ENCODE data around the gene CYTH2. TPM values are rescaled to one million over a fixed set of nuclear protein-coding genes. Genes with fewer than 3 reads are reported as not detected.

Gene CYTH2
- total and polyA plus RNA-seq, 9 of the 15 experiments (the other 6 are each of a cell fraction or from before 2014, with no cell fraction given): 1.8 to 45.2 (median 23.8) TPM

- no peaks in the 10 kb centered on the region for H3K27me3 ChIP-seq (ENCODE audit: control insufficient read depth in 2 of 2, insufficient read depth in 2 of 2, low read length in 2 of 2)
- H4K20me1 ChIP-seq (replicated peaks; ENCODE audit: control insufficient read depth, insufficient read depth, low read length): 0 out of 2 replicates have a peak, but pooled peaks cover 4% of the 10 kb centered on the region
- in situ Hi-C loops (cut with MboI): no loop called here
- ATAC-seq (no peak), FAIRE-seq (peak; percentile 86), DNase-seq (ENCODE audit: extremely low read depth in 1 of 4, low spot score in 3 of 4) (no peak)
- no peak overlapping the region for H3K4me2 ChIP-seq (ENCODE audit: insufficient read depth, low read length)
- peaks cover 6% of the 10 kb centered on the region; the same call in 2 of the 3 replicates for H3K79me2 ChIP-seq (ENCODE audit: control insufficient read depth, insufficient read depth, low read length)
- ChIA-PET CTCF (ENCODE audit: low intra/inter-chr PET ratio) (no interaction called here), POLR2A (interaction anchor here (0.5 to 1.3 kb wide), 5 partner anchors 11 to 161 kb away, joined by 3 to 5 read pairs (median 3); no protein-coding TSS in a partner anchor)
- no peaks in the 10 kb centered on the region for H3K9me1 ChIP-seq (ENCODE audit: control insufficient read depth, insufficient read depth, low read length)
- no peak overlapping the region for H3K4me3 ChIP-seq
- BruUV-seq (replicated peaks): TSS peak; percentile 70
- H3K9me3 ChIP-seq (replicated peaks; ENCODE audit: control insufficient read depth, insufficient read depth, low read depth, low read length): no peaks in the 10 kb centered on the region
- intact Hi-C loops (cut with micrococcal nuclease): loop anchor here (10.0 kb wide), 1 partner anchor 101 kb away; the partner anchor contains the start of genes GRIN2D and KDELR1
- WGBS (ENCODE audit: insufficient coverage, low coverage, missing lambda C conversion rate): 73% methylated on average over 6 of the region's 6 CpGs
- no peak overlapping the region for H3K9ac ChIP-seq (ENCODE audit: insufficient read depth in 1 of 2, low read depth in 2 of 2, low read length in 2 of 2)
- H2AFZ ChIP-seq (ENCODE audit: low read depth, low read length): no peak overlapping the region
- peak overlapping the region; percentile 64; the same call in 1 of the 3 replicates for H3K27ac ChIP-seq (ENCODE audit: extremely low read depth, low read depth, low read length)
- TF ChIP-seq FOXK1 (CRISPR knock-in tag; IDR thresholded peaks at IDR 0.05; ENCODE audit: borderline replicate concordance): 0 out of 2 replicates have a peak, but pooled peaks have one; percentile 19
- TF ChIP-seq, protein P1, sequence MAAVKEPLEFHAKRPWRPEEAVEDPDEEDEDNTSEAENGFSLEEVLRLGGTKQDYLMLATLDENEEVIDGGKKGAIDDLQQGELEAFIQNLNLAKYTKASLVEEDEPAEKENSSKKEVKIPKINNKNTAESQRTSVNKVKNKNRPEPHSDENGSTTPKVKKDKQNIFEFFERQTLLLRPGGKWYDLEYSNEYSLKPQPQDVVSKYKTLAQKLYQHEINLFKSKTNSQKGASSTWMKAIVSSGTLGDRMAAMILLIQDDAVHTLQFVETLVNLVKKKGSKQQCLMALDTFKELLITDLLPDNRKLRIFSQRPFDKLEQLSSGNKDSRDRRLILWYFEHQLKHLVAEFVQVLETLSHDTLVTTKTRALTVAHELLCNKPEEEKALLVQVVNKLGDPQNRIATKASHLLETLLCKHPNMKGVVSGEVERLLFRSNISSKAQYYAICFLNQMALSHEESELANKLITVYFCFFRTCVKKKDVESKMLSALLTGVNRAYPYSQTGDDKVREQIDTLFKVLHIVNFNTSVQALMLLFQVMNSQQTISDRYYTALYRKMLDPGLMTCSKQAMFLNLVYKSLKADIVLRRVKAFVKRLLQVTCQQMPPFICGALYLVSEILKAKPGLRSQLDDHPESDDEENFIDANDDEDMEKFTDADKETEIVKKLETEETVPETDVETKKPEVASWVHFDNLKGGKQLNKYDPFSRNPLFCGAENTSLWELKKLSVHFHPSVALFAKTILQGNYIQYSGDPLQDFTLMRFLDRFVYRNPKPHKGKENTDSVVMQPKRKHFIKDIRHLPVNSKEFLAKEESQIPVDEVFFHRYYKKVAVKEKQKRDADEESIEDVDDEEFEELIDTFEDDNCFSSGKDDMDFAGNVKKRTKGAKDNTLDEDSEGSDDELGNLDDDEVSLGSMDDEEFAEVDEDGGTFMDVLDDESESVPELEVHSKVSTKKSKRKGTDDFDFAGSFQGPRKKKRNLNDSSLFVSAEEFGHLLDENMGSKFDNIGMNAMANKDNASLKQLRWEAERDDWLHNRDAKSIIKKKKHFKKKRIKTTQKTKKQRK (IDR thresholded peaks at IDR 0.05; ENCODE audit: borderline replicate concordance, low read depth, low read length): no peak
- H3K36me3 ChIP-seq (ENCODE audit: control insufficient read depth, insufficient read depth, low read length): peaks cover 3% of the 10 kb centered on the region; the same call in 1 of the 3 replicates
- peaks cover 27 to 63% of the 10 kb centered on the region in 2 experiments for H3K4me1 ChIP-seq (replicated peaks in 1 of 2; ENCODE audit: control insufficient read depth in 2 of 2, insufficient read depth in 2 of 2, low read length in 2 of 2)
Measured at GRCh38 chr19:48495396-48495795, 26.2 kb downstream of the CYTH2 start.

All from K562 (cell line).